NCI-H774 (cell line): ENCODE results near the gene DUSP15.
"Not testable (repeated sequence)": the region's sequence is repeated elsewhere in the genome, so short reads cannot be mapped to it uniquely, and the experiment has no call there.

ENCODE experiments used
- DNase-seq: peaks from one replicate; lab custom pipeline; 2025; lab: John Stamatoyannopoulos, UW

Gene DUSP15

DNA sequence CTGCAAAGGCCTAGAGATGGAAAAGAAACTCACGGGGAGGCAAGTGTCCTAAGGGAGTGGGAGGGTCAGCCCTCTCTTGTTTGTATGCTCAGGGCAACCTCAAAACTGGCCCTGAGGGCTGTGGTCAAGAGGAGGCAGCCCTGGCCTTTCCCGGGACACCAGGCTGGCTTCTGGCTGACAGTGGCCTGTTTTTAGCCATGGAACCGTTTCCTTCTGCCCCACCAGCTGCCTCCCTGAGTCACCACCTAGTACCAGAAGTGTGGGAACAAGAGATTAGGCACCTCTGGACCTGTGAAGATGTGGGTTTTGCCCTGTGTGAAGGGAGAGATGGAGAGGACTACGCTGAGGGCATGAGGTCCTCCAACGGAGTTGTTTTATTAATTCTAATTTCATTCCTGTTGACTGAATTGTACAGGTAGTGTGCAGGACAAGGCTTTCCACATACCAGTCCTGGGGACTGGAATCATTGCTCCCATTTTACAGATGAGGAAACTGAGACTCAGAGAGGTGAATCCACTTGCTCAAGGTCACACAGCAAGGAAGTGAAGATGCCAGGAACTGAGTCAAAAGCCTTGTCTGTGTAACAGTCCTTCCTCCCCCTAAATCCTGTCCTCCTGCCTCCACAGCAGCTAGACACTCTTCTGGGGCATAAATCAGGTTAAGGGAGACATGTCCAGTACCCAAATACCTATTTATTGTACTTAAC is 30.4 kb downstream of the DUSP15 start:
- no peak for DNase-seq

GRCh38 chr20:31838646-31839292 is 31.6 kb downstream of the DUSP15 start:
- DNase-seq: no peak

- DNase-seq: no peak
These were observed 32.4 kb downstream of the DUSP15 start for GRCh38 chr20:31837896-31838397.

DNA sequence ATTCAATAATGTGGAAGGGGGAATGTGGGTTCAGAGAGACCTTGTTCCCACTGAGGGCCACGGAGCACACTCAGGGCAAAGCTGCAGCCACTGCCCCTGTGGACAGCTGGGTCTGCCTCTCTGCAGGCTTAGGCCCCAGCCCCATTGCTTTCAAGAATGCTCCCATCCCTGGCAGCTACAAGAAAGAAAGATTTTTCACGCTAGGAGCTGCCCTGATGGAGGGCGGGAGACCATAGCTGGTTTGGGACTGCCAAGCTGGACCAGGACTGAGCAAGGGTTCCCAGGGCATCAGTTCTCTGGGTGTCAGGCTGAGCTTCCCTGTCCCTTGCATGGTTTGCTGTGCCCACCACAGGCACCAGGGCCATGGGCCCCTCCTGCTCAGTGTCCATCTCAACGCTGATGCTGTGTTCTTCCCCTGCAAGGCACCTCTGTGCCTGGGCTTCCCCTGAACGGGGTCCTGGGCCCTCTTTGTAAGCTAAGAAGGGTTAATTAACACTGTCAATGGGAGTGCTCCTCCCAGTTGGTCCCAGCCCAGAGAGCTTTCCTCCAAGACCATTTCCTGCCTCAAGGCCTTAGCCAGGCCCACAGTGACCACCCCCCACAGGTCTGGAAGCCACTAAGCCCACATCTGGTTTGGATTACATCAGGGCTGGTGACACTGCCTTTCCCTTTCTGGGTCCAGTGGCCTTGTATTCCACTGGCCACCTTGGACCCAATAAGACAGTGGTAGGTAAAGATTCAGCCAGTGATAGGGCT is 33.3 kb downstream of the DUSP15 start:
- no peak for DNase-seq

DNA sequence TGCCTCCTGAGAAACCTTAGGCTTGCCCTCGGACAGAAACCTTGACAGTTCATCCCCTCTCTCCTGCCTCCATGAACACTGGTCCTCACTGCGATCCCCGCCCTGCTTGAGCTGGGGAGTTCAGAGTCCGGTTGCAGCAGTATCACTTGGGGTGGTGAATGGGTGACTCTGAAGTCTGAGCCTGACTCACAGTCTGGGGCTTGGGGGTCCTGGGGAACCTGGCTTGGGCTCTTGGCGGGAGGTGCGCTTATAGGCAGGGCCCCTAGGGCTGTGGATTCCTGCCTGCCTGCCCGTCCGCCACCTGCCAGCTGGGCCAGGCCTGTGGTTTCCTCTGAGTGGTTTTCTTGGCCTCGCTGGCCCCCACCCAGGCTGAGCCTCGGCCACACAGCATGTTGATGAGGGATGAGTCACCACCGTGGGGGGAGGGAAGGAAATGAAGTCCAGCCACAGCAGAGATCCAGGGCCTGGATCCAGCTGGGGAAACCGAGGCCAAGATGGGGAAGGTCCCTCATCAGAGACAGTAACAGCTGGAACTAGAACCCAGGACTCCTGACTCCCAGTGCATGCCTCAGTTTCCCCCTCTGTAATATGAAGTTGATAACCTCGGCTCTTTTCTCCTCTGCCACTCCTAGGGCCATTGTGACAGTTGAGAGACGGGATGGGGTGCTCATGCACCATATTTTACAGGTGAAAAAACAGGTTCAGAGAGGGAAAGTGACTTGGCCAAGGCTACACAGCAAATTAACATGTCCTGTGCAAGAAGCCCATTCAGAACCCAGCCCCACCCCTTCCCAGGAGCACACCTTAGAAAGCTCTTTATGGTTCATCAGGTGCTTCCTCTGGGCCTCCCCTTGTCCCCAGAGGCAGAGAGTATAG is 34.1 kb downstream of the DUSP15 start:
- no peak for DNase-seq

DNA sequence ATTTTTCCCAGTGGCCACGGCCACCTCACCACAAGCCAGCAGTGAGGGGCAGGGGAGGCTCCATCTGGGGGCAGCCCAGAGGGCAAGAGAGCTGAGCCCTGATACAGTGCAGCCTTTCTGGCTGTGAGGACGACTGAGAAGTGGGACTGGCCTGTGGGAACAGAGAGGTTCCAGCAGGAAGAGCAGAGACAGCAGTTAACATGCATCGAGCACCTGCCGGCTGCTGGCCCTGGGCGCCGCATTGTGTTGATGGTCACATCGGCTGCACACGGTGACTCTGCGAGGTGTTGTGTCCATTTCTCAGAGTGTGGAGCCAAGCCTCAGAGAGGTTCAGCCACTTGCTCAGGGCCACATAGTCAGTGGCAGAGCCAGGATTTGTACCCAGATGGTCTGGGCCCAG is 34.8 kb downstream of the DUSP15 start:
- DNase-seq: no peak

GRCh38 chr20:31833931-31834521 is 36.3 kb downstream of the DUSP15 start:
- DNase-seq: no peak

DNA sequence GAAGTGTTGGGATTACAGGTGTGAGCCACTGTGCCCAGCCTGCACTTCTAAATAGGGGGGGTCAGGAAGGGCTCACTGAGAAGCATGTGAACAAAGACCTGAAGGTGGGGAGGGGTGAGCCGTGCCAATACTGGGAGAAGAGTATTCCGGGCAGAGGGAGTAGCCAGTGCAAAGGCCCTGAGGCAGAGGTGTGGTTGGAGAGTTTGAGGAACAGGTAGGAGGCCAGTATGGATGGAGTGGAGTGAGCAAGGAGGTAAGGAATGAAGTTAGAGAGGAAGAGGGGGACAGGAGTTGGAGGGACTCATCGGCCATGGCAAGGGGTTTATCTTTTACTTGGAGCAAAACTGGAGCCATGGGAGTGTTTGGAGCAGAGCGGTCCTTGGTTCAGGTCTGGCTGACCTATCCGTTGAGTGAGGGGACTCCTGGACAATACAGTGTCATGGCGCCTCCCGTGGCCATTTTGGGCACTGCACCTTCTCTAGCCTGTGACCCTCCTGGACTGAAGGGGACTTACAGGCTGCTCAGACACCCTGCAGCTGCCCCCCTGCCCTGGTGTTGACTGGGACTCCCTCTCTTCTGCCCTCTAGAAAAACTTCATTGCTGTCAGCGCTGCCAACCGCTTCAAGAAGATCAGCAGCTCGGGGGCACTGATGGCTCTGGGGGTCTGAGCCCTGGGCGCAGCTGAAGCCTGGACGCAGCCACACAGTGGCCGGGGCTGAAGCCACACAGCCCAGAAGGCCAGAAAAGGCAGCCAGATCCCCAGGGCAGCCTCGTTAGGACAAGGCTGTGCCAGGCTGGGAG is 37.0 kb downstream of the DUSP15 start:
- DNase-seq: no peak

- DNase-seq: no peak
These were observed 38.5 kb downstream of the DUSP15 start for GRCh38 chr20:31831771-31832306.

- DNase-seq: no peak
These were observed 39.1 kb downstream of the DUSP15 start for GRCh38 chr20:31831211-31831610.

- no peak for DNase-seq
These were observed 39.8 kb downstream of the DUSP15 start for GRCh38 chr20:31830406-31830981.

GRCh38 chr20:31829731-31830130 is 40.6 kb downstream of the DUSP15 start:
- no peak for DNase-seq

- DNase-seq: not testable (repeated sequence)
These were observed 42.3 kb downstream of the DUSP15 start for GRCh38 chr20:31828016-31828415.

DNA sequence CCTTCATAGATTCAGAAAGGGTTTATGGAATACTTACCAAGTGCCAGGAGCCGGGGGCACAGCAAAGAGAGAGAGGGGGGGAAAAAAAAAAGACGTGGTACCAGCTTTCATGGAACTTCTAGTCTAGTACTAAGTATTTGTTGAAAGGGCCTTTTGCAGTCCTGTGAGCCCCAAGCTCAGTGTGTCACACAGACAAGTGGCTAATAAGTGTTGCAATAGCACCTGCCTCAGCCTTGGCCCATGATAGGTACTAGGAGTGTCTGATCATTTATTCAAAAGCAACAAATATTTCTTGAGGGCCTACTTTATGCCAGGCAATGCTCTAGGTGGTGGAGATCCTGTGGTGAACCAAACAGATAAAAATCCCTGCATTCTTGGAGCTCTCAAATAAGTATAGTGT is 43.3 kb downstream of the DUSP15 start:
- no peak for DNase-seq

- no peak for DNase-seq
These were observed 44.3 kb downstream of the DUSP15 start for GRCh38 chr20:31826074-31826473.

DNA sequence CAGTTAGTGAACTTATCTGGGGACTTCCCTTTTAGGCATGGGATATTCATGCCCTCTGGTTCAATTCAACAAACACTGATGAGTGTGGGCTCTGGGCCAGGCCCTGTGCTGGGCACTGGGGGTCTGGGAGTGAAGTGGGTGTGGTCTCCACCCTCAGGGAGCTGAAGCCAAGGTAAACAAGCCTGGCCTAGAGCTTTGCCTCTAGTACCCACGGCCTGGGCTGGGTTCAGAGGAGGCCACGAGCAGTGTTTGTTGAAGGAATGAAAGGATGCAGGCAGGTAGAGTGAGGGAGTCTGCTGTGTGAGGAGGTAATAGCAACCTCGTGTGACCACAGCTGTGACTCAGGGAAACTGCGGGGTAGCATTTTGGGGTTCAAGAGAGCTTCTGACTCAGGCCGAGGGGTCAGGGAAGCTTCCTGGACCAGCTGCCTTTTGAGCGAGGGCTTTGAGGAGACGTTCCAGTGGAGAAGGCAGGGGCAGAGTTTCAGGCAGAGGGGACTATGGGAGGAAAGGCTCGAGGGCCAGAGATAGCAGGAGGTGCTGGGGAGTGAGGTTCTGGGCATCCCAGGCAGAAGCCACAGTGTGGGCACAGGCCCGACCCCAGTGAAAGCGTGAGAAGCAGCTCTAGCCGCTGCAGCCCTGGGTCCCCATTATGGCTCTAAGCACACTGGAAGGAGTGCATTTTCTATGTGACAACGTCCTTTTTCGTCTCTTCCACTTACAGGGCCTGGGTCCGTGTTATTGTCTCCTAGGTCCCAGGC is 45.6 kb downstream of the DUSP15 start:
- no peak for DNase-seq

DNA sequence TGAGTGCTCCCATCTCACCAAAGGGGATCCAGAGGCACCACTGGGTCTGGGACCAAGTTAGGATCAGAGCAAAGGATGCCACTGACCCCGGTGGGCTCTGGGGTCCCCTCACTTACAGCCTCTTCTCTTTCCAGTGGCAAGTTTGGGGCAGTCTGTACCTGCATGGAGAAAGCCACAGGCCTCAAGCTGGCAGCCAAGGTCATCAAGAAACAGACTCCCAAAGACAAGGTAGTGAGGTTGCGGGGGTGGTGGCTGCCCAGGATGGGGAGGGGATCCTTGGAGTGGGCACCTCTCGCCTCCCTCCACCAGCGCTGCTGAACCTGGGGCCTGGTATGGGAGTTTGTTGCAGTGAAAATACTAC is 46.2 kb downstream of the DUSP15 start:
- no peak for DNase-seq

GRCh38 chr20:31823360-31824124 is 46.8 kb downstream of the DUSP15 start:
- no peak for DNase-seq
